GM19023 (cell line): ENCODE measurements around the gene MGAT4D.
"Not testable (repeated sequence)": the region's sequence is repeated elsewhere in the genome, so short reads cannot be mapped to it uniquely, and the experiment has no call there.

Experiments used
- ATAC-seq: cut with Tn5 transposase; IDR thresholded peaks from one replicate; pipeline ENCODE4 v1.9.1; 2021; ENCODE audit warnings: mild to moderate bottlenecking, moderate library complexity; ENCODE audit not compliant: unreplicated experiment

The MGAT4D gene

GRCh38 chr4:140497747-140498636 is at the start of gene MGAT4D:
Gene MGAT4D (minus strand): TSS chr4:140498293. CDS start chr4:140498222, 71 bp downstream.
- no peak for ATAC-seq

GRCh38 chr4:140533951-140534480 is 35.9 kb upstream of the MGAT4D start:
- ATAC-seq: no peak

GRCh38 chr4:140529434-140529833 is 31.3 kb upstream of the MGAT4D start:
- ATAC-seq: no peak

- peak; percentile 100 for ATAC-seq
Observed at GRCh38 chr4:140523857-140524742, 26.0 kb upstream of the MGAT4D start, which contains the start of gene ELMOD2. Gene ELMOD2 (plus strand): TSS chr4:140524168. CDS start chr4:140525429, 1,261 bp downstream.

- ATAC-seq: peak; percentile 6
Observed at GRCh38 chr4:140523370-140523856, 25.3 kb upstream of the MGAT4D start.

- no peak for ATAC-seq
Observed at GRCh38 chr4:140515423-140515822, 17.3 kb upstream of the MGAT4D start.

- ATAC-seq: not testable (repeated sequence)
Observed at GRCh38 chr4:140513765-140514164, 15.7 kb upstream of the MGAT4D start.

GRCh38 chr4:140504261-140504660 is 6.2 kb upstream of the MGAT4D start:
- no peak for ATAC-seq

GRCh38 chr4:140499391-140499790 is 1.3 kb upstream of the MGAT4D start:
- ATAC-seq: no peak

GRCh38 chr4:140497405-140497746 is 717 bp downstream of the MGAT4D start:
- no peak for ATAC-seq

- no peak for ATAC-seq
Observed at GRCh38 chr4:140485939-140486338, 12.2 kb downstream of the MGAT4D start.

- no peak for ATAC-seq
Observed at GRCh38 chr4:140483445-140483844, 14.6 kb downstream of the MGAT4D start.

GRCh38 chr4:140472156-140472555 is 25.9 kb downstream of the MGAT4D start:
- no peak for ATAC-seq

- no peak for ATAC-seq
Observed at GRCh38 chr4:140469791-140470733, 28.0 kb downstream of the MGAT4D start.

GRCh38 chr4:140466146-140466545 is 31.9 kb downstream of the MGAT4D start:
- ATAC-seq: no peak

- ATAC-seq: no peak
Observed at GRCh38 chr4:140463614-140464013, 34.5 kb downstream of the MGAT4D start.

- ATAC-seq: no peak
Observed at GRCh38 chr4:140463182-140463581, 34.9 kb downstream of the MGAT4D start.

- no peak for ATAC-seq
Observed at GRCh38 chr4:140450352-140450751, 47.7 kb downstream of the MGAT4D start.

- ATAC-seq: no peak
Observed at GRCh38 chr4:140448830-140449229, 49.3 kb downstream of the MGAT4D start.

GRCh38 chr4:140448162-140448561 is 49.9 kb downstream of the MGAT4D start:
- ATAC-seq: no peak
